Tibial artery (tissue), 4 donors: Measurements from ENCODE around the gene CCT2.

ENCODE experiments used
- DNase-seq, 2 donors: peaks; one replicate each; pipeline ENCODE4 v3.0.0-alpha.2; 2019
- H3K27ac ChIP-seq, 2 donors: fragments of 200-600 bp; sonication (generic) in 1 of 2; 1 replicate in 1 of 2; 2 replicates in 1 of 2; pipeline ENCODE4 v1.5.1; 2018 to 2019; ENCODE audit warnings: mild to moderate bottlenecking in 1 of 2
- H3K27me3 ChIP-seq, 2 donors: fragments of 200-600 bp; sonication (generic) in 1 of 2; one replicate each; pipeline versions ENCODE4 v1.5.1 to v1.6.0; 2016 to 2019
- H3K36me3 ChIP-seq, 3 donors: fragments of 200-600 bp; sonication (generic) in 2 of 3; one replicate each; pipeline ENCODE4 v1.5.1; 2016 to 2019; ENCODE audit warnings: mild to moderate bottlenecking in 2 of 3
- H3K4me1 ChIP-seq, 4 donors: fragments of 200-600 bp; sonication (generic) in 2 of 4; 1 replicate in 3 of 4; 2 replicates in 1 of 4; pipeline ENCODE4 v1.5.1; 2016 to 2019
- H3K4me3 ChIP-seq, 2 donors: fragments of 200-600 bp; sonication (generic) in 1 of 2; 1 replicate in 1 of 2; 2 replicates in 1 of 2; pipeline ENCODE4 v1.5.1; 2018 to 2019; ENCODE audit warnings: mild to moderate bottlenecking in 2 of 2
- H3K9me3 ChIP-seq, 3 donors: fragments of 200-600 bp; sonication (generic) in 1 of 3; one replicate each; pipeline ENCODE4 v1.5.1; 2016 to 2019
- intact Hi-C: fragments of 100-400 bp; cut with DNase I; formaldehyde crosslinking; loops from one replicate; pipeline ENCODE4 v1.15.0; 2023; ENCODE audit warnings: low total_unique reads
- TF ChIP-seq, protein P1 (sequence below), 2 experiments: fragments of 200-600 bp in 1 of 2; fragments of 450-650 bp in 1 of 2; IDR thresholded peaks; one replicate each; pipeline ENCODE4 v1.5.1; 2017 to 2019; ENCODE audit warnings: antibody characterized with exemption in 2 of 2, mild to moderate bottlenecking in 1 of 2, moderate library complexity in 1 of 2

CCT2 gene

DNA sequence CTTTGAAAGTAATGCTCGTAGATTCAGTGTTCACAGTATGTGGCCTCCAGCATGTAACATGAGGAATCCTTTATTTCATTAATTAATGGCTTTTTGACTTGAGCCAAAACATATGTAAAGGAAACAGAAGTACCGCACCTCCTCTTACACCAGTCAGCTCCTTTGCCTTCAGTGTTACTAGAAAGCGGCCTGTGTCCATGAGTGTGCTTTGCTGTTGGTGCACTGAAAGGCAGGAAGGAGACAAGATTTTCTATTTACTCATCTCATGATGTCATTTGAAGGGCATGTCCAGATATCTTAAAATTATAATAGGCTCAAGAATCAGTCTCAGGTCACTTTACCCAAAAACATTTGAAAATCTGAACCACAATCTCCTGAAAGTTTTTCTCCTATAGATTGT lies 9.9 kb upstream of the CCT2 start:
- Histone ChIP-seq H3K9me3 (no peaks in the 10 kb centered on the region), H3K36me3 (peaks cover 26 to 44% (median 43%) of the 10 kb centered on the region in 3 donors), H3K27me3 (no peaks in the 10 kb centered on the region), H3K4me3 (no peak overlapping the region), H3K4me1 (no peaks in the 10 kb centered on the region), H3K27ac (no peak overlapping the region)
- TF ChIP-seq, protein P1, sequence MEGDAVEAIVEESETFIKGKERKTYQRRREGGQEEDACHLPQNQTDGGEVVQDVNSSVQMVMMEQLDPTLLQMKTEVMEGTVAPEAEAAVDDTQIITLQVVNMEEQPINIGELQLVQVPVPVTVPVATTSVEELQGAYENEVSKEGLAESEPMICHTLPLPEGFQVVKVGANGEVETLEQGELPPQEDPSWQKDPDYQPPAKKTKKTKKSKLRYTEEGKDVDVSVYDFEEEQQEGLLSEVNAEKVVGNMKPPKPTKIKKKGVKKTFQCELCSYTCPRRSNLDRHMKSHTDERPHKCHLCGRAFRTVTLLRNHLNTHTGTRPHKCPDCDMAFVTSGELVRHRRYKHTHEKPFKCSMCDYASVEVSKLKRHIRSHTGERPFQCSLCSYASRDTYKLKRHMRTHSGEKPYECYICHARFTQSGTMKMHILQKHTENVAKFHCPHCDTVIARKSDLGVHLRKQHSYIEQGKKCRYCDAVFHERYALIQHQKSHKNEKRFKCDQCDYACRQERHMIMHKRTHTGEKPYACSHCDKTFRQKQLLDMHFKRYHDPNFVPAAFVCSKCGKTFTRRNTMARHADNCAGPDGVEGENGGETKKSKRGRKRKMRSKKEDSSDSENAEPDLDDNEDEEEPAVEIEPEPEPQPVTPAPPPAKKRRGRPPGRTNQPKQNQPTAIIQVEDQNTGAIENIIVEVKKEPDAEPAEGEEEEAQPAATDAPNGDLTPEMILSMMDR (IDR thresholded peaks at IDR 0.05): no peak
- intact Hi-C loops: loop anchor here (10.0 kb wide), 1 partner anchor 161 kb away; no protein-coding TSS in a partner anchor
- no peak for DNase-seq

DNA sequence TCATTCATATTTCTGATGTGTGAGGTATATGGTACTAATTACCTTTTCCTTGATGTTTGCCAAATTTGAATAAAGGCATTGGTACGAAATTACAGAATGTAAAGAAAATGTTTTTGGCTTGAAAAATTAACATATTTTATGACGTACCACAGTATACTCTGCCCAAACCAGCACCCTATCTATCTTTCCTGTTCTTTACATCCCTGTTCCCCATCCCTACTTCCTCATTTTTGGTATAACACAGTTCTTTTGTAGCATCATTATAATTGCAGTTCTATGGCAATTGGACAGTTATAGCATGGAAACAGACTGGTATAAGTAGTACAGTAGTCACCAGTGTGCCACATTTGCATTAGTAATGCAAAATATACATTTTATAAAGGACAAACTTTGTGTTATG lies 7.0 kb upstream of the CCT2 start:
- no peak for DNase-seq
- Histone ChIP-seq H3K4me3 (no peak overlapping the region), H3K4me1 (no peaks in the 10 kb centered on the region), H3K36me3 (peaks cover 18 to 23% (median 23%) of the 10 kb centered on the region in 3 donors), H3K27ac (no peak overlapping the region), H3K9me3 (no peaks in the 10 kb centered on the region), H3K27me3 (no peaks in the 10 kb centered on the region)
- intact Hi-C loops: loop anchor here (10.0 kb wide), 1 partner anchor 163 kb away; no protein-coding TSS in a partner anchor
- TF ChIP-seq, protein P1 (IDR thresholded peaks at IDR 0.05): no peak

DNA sequence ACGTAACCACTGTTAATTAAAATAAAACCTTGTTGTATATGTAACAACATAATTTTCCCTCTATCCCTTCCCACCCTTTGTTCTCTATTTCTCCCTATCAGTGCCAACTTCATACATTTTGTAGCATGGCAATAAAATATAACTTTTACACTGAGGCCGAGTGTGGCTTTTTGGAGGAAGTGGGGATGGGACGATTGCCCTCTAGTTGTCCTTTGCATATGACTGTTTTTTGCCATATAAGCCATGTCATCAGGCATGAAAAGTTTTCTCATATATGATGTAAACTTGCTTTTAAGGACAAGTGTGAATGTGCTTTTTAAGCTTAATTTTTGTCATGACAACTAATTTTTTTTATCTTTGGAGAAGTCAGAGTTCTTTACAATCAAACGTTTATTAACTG lies 6.2 kb upstream of the CCT2 start:
- TF ChIP-seq, protein P1 (IDR thresholded peaks at IDR 0.05): no peak
- H3K4me1 ChIP-seq: no peaks in the 10 kb centered on the region
- no peaks in the 10 kb centered on the region for H3K27me3 ChIP-seq
- no peak for DNase-seq
- H3K36me3 ChIP-seq: peaks cover 13 to 16% (median 15%) of the 10 kb centered on the region in 3 donors
- intact Hi-C loops: loop anchor here (10.0 kb wide), 1 partner anchor 164 kb away; no protein-coding TSS in a partner anchor
- no peak overlapping the region for H3K4me3 ChIP-seq
- H3K27ac ChIP-seq: no peak overlapping the region
- no peaks in the 10 kb centered on the region for H3K9me3 ChIP-seq

DNA sequence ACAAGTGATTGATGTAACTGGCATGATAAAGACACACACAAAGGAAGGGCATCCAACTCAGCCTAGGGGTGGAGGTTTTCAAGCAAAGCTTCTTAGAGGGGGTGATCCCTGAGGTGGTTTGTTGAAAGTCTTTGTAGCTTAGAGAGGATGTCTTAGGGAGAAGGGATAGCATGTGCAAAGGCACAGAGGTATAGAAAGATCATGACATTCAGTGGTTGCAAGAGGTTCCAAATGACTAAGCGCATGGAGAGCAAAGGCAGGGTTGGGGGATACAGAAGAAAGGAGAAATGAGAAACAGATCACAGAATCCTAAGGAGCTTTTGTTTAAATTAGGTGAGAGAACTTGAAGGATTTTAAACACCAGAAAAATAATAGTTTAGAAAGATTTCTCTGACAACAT lies 5.2 kb upstream of the CCT2 start:
- Histone ChIP-seq H3K36me3 (peaks cover 2 to 5% (median 5%) of the 10 kb centered on the region in 3 donors), H3K9me3 (no peaks in the 10 kb centered on the region), H3K27ac (no peak overlapping the region), H3K4me1 (peaks cover 0 to 3% (median 0%) of the 10 kb centered on the region in 4 donors), H3K27me3 (no peaks in the 10 kb centered on the region), H3K4me3 (no peak overlapping the region)
- DNase-seq: no peak
- TF ChIP-seq, protein P1 (IDR thresholded peaks at IDR 0.05): no peak
- intact Hi-C loops: no loop called here

DNA sequence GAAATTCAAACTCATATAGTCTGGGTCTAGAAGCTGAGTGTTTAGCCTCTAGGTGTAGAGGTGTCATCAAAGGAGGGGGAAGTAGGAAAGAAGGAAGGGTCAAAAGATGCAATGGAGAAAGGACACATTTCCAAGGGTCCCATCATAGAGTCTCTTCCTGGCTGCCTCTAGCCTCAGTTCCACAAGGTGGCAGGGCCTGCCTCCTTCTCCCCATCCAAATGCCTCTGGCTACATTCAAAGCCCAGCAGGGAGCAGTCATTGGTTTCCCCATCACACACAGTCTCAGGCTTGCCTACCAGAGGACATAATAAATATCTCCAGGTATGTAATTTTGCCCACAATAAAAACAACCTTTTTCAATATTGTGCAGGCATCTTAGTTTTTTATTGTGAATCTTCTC lies 2.1 kb upstream of the CCT2 start:
- TF ChIP-seq, protein P1 (IDR thresholded peaks at IDR 0.05): no peak
- DNase-seq: no peak
- intact Hi-C loops: no loop called here

GRCh38 chr12:69588527-69588926 lies 3.3 kb downstream of the CCT2 start:
- Histone ChIP-seq H3K4me1 (peaks cover 0 to 13% (median 7%) of the 10 kb centered on the region in 4 donors), H3K27ac (no peak overlapping the region), H3K36me3 (peaks cover 65 to 67% (median 66%) of the 10 kb centered on the region in 3 donors), H3K4me3 (no peak overlapping the region), H3K27me3 (no peaks in the 10 kb centered on the region), H3K9me3 (no peaks in the 10 kb centered on the region)
- no peak for DNase-seq
- intact Hi-C loops: loop anchor here (5.0 kb wide), 1 partner anchor 351 kb away; the partner anchor contains the start of gene CPSF6
- TF ChIP-seq, protein P1 (IDR thresholded peaks at IDR 0.05): no peak

More for the DNA sequence above, 2.1 kb upstream of the CCT2 start:
- peaks cover 0 to 13% (median 7%) of the 10 kb centered on the region in 4 donors for H3K4me1 ChIP-seq
- no peaks in the 10 kb centered on the region for H3K27me3 ChIP-seq
- no peak overlapping the region for H3K4me3 ChIP-seq
- H3K27ac ChIP-seq: no peak overlapping the region
- H3K36me3 ChIP-seq: peaks cover 12 to 14% (median 13%) of the 10 kb centered on the region in 3 donors
- H3K9me3 ChIP-seq: no peaks in the 10 kb centered on the region
